M059J (cell line): ENCODE data around the gene THPO. TPM values are rescaled to one million over a fixed set of nuclear protein-coding genes. Genes with fewer than 3 reads are reported as not detected.

Experiments
- DNase-seq: peaks from one replicate; pipeline ENCODE4 v3.0.0-alpha.2; 2012; ENCODE audit warnings: low read depth
- total RNA-seq: library from RNA; depleted of rRNA; stranded (reverse); fragments of >200 nt; shearing (Covaris generic); gene quantifications from 2 replicates; pipeline ENCODE4 v1.2.3, GENCODE V29; 2014

THPO gene
- total RNA-seq, 1 experiment from 2014 or later = not detected

GRCh38 chr3:184384856-184385422, 6.9 kb upstream of the THPO start:
- no peak for DNase-seq

DNA sequence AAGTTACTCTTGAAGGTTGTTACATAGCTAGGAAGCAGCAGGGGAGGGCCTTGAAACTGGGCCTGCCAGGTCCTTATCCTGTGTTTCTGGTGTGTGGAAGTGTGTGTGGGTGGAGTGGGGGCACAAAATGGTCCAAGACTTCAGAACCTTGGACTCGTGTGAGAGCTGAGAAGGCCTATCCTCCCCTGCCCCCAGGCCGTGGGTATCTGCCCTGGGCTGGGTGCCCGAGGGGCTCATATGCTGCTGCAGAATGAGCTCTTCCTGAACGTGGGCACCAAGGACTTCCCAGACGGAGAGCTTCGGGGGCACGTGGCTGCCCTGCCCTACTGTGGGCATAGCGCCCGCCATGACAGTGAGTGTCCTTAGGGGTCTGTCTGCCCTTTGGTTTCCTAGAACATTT, 6.3 kb upstream of the THPO start:
- no peak for DNase-seq

- no peak for DNase-seq
Measured at GRCh38 chr3:184383033-184383740, 5.2 kb upstream of the THPO start.

- DNase-seq = no peak
Measured at GRCh38 chr3:184382326-184383032, 4.5 kb upstream of the THPO start.

DNA sequence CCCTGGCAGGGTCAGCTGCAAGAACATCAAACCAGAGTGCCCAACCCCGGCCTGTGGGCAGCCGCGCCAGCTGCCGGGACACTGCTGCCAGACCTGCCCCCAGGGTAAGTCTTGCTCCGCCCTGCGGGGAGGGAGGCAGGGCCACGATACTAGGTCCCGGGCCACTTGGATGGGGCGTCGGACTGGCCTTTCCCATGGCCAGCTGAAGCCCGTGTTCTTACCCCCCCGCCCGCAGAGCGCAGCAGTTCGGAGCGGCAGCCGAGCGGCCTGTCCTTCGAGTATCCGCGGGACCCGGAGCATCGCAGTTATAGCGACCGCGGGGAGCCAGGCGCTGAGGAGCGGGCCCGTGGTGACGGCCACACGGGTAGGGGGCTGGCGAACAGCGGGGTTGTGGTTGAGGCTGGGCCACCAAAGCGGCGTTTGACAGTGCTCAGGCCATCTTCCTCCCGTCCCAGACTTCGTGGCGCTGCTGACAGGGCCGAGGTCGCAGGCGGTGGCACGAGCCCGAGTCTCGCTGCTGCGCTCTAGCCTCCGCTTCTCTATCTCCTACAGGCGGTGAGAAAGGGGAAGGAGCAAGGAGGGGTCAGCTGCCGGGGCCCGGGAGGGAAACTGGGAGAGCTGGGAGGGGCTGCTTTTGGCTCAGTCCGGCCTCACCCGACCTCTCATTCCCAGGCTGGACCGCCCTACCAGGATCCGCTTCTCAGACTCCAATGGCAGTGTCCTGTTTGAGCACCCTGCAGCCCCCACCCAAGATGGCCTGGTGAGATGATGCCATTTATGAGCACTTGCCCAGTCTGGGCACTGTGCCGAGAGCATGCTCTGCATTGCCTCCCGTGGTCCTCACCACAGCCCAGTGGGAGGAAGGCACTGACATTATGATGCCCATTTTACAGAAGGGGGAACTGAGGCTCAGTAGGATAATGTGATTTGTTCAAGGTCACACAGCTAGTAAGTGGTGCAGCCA, 3.5 kb upstream of the THPO start:
- no peak for DNase-seq

DNA sequence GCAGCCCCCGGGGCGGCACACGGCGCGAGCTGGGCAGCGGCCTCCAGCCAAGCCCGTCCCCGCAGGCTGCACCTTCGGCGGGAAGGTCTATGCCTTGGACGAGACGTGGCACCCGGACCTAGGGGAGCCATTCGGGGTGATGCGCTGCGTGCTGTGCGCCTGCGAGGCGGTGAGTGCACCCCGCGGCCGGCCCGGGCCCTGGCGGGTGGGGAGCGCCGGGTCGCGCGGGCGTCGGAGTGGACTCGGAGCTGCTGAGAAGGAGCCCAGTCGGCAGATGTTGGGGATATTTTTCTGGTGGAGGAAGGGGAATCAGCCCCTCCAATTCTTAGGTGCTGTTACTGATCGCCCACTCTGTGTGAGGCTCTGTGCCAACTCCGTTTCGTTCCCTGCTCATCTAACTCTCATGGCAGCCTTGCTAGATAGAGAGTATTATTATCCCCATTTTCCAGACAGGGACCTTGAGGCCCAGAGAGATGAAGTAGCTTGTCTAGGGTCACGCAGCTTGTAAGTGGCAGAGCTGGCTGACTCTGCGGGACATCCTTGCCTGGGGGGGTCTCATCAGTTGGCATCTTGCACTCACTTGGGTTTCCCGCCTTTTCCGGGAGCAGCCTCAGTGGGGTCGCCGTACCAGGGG, 2.7 kb upstream of the THPO start:
- no peak for DNase-seq

DNA sequence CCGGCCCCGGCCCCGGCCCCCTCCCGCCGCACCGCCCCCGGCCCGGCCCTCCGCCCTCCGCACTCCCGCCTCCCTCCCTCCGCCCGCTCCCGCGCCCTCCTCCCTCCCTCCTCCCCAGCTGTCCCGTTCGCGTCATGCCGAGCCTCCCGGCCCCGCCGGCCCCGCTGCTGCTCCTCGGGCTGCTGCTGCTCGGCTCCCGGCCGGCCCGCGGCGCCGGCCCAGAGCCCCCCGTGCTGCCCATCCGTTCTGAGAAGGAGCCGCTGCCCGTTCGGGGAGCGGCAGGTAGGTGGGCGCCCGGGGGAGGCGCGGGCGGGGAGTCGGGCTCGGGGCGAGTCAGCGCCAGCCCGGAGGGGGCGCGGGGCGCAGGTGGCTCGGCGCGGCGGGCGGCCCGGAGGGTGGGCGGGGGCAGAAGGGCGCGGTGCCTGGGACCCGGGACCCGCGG, 2.2 kb upstream of the THPO start:
- peak; percentile 34 for DNase-seq

DNA sequence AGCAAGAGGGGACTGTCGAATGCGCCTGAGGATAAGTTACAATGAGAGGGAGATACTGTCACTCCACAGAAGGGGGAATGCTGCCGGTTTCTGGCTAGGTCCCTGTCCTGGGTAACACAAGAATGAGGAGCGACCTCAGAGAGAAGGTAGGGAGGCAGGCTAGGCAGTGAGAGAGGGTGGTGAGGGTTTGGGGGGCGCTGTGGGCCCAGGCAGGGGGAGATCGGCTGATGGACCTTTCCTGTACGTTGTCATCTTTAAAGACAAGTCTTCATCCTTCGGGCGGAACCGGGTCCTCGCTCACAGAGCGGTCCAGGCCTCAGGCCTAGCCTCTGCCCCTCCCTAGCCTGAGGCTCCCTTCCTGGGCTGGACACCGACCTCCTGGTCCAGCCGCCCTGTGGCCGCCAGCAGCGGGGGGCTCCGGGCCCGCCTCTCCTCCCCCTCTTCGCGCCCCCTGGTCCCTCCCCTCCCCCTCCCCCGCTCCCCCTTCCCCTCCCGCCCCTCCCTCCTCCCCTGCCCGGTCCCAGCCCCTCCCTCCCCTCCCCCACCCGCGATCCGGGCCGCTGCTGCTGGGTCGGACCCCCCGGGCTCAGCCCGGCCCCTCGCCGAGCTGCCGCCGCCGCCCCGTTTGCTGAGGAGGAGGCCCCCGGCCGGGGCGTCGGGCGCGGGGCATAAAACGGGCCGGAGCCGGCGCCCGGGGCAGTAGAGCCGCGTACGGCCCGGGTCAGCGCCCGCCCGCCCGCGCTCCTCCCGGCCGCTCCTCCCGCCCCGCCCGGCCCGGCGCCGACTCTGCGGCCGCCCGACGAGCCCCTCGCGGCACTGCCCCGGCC, 1.6 kb upstream of the THPO start, which contains the start of gene CHRD:
TSS of gene CHRD (plus strand) at position 697 of the 827 bp plus-strand sequence. CDS start 265 bp downstream, outside the sequence.
- no peak for DNase-seq

- DNase-seq = no peak
Measured at GRCh38 chr3:184378651-184379357, 797 bp upstream of the THPO start.

GRCh38 chr3:184377374-184377773, 633 bp downstream of the THPO start:
- no peak for DNase-seq

GRCh38 chr3:184375747-184376461, 2.1 kb downstream of the THPO start:
- no peak for DNase-seq

DNA sequence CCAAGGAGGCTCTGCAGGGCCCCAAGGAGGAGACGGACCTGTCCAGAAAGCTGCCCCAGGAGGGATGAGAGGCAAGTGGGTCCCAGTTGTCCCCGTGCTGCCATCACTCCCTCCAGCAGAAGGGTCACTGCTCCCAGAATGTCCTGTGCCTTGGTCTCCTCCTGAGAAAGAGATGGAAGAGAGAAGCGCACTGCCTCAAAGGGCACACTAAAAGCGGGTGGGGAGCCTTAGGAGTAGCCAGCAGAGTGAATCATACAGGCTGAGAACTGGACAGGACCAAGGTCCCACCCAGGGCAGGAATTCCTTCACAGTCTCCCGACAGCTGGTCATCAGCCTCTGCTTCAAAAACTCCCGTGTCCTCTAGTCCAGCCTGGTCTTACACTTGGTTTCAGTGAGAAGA, 4.6 kb downstream of the THPO start:
- DNase-seq = no peak

DNA sequence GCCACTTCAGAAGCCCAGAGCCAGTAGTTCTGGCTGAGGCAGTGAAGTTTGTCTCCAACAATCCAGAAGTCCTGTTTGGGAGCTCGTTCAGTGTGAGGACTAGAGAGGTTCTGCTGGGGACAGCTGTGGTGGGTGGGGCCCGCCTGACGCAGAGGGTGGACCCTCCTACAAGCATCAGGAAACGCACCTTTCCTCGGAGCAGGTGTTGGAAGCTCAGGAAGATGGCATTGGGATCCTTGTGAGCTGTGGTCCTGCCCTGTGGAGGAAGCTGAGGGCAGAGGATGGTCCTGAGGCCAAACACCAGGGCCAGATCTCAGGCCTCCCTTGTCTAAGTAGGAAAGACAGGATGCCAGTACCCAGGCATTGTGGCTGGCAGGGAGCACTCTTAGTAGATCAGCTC, 5.1 kb downstream of the THPO start:
- DNase-seq = no peak

- no peak for DNase-seq
Measured at GRCh38 chr3:184372296-184372821, 5.6 kb downstream of the THPO start.

GRCh38 chr3:184371570-184372018, 6.4 kb downstream of the THPO start:
- DNase-seq = peak; percentile 86

DNA sequence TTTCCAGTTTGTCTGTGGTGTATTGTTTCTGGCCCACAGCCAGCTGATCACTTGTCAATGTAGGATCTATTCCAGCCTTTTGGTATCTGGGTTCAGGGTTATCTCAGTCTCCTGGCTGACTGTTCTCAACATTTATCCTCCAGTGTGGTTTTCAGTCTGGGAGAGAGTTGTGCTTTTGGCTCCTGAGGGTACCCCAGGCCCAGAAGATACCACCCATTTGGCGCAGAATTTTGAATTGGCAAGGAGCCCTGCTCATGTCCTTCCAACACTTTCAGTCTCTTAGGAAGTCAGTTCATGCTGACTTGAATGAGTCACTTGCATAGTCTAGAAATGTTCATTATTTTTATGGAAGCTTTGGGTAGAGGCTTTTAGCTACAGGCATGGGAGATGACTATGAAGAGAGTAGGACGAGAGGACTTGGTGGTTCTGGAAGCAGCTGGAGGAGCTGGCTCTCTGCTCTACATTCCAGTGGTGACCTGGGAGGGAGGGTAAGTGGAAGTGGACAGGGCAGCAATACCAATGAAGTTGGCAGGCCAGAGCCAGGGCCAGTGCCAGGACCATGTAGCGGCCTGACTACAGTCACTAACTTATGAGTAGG, 9.3 kb downstream of the THPO start:
- DNase-seq = peak; percentile 75

- no peak for DNase-seq
Measured at GRCh38 chr3:184368116-184368515, 9.9 kb downstream of the THPO start.

DNA sequence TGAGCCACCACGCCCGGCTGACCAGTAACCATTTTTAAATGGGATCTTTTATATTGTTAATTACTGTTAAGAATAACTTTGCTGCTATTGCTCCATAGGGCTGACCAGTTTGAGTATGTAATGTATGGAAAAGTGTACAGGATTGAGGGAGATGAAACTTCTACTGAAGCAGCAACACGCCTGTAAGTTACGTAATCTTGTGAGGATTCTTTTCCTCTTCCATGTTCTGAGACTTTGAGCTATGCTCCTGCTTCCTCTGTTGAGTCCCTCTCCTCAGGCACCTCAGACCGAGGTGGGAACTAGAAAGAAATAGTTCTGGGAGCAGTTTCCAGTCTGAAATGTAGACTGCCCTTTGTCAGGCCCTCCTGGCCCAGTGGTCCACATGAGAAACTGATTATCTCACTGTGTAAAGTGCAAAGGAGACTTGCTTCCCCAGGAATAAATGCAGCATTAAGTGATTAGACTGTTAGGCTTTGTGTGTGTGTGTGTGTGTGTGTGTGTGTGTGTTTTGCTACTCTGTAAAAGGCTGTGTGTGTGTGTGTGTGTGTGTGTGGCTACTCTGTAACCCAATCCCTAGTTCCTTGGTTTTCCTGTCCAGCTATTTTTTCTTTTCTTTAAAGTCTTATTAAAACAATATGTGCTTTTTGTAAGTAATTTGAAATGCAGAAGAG, 11.3 kb downstream of the THPO start:
- no peak for DNase-seq
